ENCODE measurements around the gene ELMO1.

The ELMO1 gene

GRCh38 chr7:37269711-37270508 lies 178.8 kb downstream of the ELMO1 start:
- intact Hi-C loops (cut with DNase I; ENCODE audit: low total_unique reads): no loop called here
- Histone ChIP-seq H3K9me3 (no peaks in the 10 kb centered on the region), H3K4me1 (no peaks in the 10 kb centered on the region), H3K27ac (no peak overlapping the region), H3K4me3 (no peak overlapping the region), H3K36me3 (no peaks in the 10 kb centered on the region), H3K27me3 (no peaks in the 10 kb centered on the region)
- no peak for TF ChIP-seq CTCF (IDR thresholded peaks at IDR 0.05)
- no peak for DNase-seq

GRCh38 chr7:37267251-37267650 lies 181.4 kb downstream of the ELMO1 start:
- intact Hi-C loops (cut with DNase I; ENCODE audit: low total_unique reads): no loop called here
- no peaks in the 10 kb centered on the region for H3K27me3 ChIP-seq
- no peak for DNase-seq
- no peaks in the 10 kb centered on the region for H3K36me3 ChIP-seq
- no peak for TF ChIP-seq CTCF (IDR thresholded peaks at IDR 0.05)
- H3K4me1 ChIP-seq: no peaks in the 10 kb centered on the region
- no peak overlapping the region for H3K27ac ChIP-seq
- H3K4me3 ChIP-seq: no peak overlapping the region
- no peaks in the 10 kb centered on the region for H3K9me3 ChIP-seq

- no peak overlapping the region for H3K27ac ChIP-seq
- DNase-seq: no peak
- intact Hi-C loops (cut with DNase I; ENCODE audit: low total_unique reads): no loop called here
- no peak for TF ChIP-seq CTCF (IDR thresholded peaks at IDR 0.05)
- no peaks in the 10 kb centered on the region for H3K27me3 ChIP-seq
- no peak overlapping the region for H3K4me3 ChIP-seq
- H3K36me3 ChIP-seq: no peaks in the 10 kb centered on the region
- no peaks in the 10 kb centered on the region for H3K9me3 ChIP-seq
- H3K4me1 ChIP-seq: no peaks in the 10 kb centered on the region
Measured at GRCh38 chr7:37265876-37266275, 182.8 kb downstream of the ELMO1 start.

GRCh38 chr7:37265006-37265405 lies 183.7 kb downstream of the ELMO1 start:
- intact Hi-C loops (cut with DNase I; ENCODE audit: low total_unique reads): no loop called here
- Histone ChIP-seq H3K9me3 (no peaks in the 10 kb centered on the region), H3K36me3 (no peaks in the 10 kb centered on the region), H3K4me1 (no peaks in the 10 kb centered on the region), H3K27me3 (no peaks in the 10 kb centered on the region), H3K27ac (no peak overlapping the region), H3K4me3 (no peak overlapping the region)
- no peak for DNase-seq
- TF ChIP-seq CTCF (IDR thresholded peaks at IDR 0.05): no peak

DNA sequence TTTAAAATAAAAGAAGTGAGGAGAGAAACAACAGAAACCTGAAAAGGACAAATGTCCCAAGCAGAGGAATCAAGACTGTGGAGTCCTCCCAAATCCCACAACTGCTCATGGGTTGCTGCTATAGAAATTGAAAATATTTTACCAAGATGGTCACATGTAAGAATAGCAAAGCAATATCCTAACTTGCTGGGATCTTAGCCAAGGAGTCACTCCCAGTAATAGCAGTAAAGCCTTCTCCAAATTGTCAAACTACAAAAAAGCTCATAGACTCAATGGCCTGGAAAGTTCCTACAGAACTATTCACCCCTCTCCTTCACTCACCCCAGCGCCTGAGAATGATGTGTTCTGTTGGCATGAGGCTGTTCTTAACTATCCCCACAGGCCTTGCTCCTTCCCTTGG lies 186.5 kb downstream of the ELMO1 start:
- H3K9me3 ChIP-seq: no peaks in the 10 kb centered on the region
- H3K4me3 ChIP-seq: no peak overlapping the region
- TF ChIP-seq CTCF (IDR thresholded peaks at IDR 0.05): no peak
- no peak for DNase-seq
- no peaks in the 10 kb centered on the region for H3K4me1 ChIP-seq
- no peaks in the 10 kb centered on the region for H3K27me3 ChIP-seq
- intact Hi-C loops (cut with DNase I; ENCODE audit: low total_unique reads): no loop called here
- no peaks in the 10 kb centered on the region for H3K36me3 ChIP-seq
- no peak overlapping the region for H3K27ac ChIP-seq

All from tibial artery (tissue), 4 donors.